Activated naive CD4-positive, alpha-beta T cell treated with anti-CD3 and anti-CD28 coated beads, Interleukin-2, amount 50 U/mL, for 16 hours (primary cell): ENCODE results near the gene BEND6.
"Not testable (repeated sequence)": the region's sequence is repeated elsewhere in the genome, so short reads cannot be mapped to it uniquely, and the experiment has no call there.

Experiments used
- DNase-seq: peaks from one replicate; pipeline ENCODE4 v3.0.0-alpha.2; 2020

Gene BEND6

DNA sequence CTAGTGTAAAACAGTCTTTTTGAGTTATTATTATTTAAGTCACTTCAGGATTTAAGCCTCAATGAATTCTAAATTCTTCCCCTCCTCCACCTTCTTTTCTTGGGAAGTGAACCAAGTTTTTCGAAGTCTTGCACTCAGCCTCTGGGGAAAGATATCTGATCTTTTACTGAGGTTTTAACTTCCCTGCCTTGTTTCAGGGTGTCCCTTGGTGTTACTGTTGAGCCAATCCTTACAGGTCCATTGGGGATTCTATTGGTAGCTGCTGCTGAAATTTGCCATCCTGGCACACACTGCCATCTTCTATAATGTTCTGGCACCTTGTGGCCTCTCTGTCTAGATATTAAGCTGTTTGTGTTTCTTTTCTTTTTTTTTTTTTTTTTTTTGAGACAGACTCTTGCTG, 31.7 kb downstream of the BEND6 start:
- DNase-seq, result no peak

DNA sequence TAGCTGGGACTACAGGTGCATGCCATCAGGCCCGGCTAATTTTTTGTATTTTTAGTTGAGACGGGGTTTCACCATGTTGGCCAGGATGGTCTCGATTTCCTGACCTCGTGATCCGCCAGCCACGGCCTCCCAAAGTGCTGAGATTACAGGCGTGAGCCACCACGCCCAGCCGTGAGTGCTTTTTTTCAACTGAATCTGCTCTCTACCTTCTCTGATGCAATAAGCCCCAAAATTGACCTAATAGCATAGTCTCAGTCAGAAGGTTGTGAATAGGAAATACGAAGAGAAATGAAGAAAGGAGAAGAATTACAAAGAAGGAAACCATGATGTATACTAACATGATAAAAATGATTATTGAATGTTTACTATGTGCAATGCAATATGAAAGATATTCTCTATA, 33.2 kb downstream of the BEND6 start:
- no peak for DNase-seq

DNA sequence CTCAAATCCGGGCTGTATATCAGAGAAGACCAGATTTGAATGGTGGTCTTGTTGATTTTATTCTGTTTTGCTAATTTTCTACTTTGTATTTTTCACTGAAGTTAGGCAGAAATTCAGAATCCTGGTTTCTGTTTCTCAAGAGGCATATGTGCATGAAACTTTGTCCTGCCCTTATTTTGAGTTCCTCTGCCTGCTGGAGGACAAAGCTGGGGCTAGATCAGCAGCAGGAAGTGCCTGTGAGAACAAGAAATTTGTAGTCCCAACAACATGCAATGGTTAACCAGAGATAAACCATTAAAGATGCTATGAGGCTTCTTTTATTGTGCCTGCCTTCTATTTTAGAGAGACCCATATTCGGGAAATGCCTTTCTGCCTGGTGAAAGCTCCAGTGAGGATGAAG, 37.1 kb downstream of the BEND6 start:
- no peak for DNase-seq

- no peak for DNase-seq
These were observed 37.8 kb downstream of the BEND6 start for GRCh38 chr6:56992703-56993102.

DNA sequence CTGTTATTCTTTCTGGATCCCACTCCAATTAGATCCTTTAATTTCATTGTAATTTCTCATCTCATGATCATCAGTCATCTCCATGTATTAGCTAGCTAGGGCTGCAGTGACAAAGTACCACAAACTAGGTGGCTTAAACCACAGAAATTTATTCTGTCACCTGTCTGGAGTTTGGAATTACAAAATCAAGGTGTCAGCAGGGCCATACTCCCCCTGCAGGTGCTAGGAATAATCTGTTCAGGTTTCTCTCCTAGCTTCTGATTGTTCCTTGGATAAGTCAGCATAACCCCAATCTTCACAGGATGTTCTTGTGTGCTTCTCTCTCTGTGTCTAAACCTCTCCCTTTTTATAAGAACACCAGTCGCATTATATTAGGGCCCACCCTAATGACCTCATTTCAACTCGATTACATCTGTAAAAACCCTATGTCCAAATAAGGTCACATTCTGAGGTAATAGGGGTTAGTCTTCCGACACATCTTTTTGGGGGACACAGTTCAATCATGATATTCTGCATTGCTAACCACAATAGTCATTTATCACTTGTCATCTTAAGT, 40.5 kb downstream of the BEND6 start:
- DNase-seq, result no peak

- DNase-seq, result no peak
These were observed 41.5 kb downstream of the BEND6 start for GRCh38 chr6:56996401-56996800.

DNA sequence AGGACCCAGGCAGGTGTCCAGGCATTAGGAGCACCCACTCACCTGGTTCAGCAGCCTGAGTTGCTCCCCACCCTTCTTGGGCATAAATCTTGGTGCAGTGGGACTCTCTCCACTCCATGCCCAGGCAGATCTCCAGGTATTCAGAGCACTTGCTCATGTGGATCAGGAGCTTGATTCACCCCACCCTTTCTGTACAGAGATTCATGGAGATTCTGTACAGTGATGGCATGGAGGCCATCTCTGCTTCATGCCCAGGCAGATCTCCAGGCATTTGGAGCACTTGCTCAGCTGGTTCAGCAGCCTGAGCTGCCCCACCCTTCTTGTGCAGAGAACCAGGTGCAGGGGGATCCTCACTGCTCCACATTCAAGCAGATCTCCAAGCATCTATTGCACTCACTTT, 44.1 kb downstream of the BEND6 start:
- no peak for DNase-seq

DNA sequence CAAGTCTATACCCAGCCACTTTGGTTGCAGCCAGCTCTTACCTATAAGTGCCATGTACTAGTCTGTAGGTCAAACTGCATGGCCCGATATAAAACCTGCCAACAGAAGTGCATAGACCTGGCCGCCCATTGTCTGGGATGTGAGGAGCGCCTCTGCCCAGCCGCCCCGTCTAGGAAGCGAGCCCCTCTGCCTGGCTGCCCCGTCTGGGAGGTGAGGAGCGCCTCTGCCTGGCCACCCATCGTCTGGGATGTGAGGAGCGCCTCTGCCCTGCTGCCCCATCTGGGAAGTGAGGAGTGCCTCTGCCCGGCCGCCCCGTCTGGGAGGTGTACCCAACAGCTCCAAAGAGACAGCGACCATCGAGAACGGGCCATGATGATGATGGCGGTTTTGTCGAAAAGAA, 44.8 kb downstream of the BEND6 start:
- not testable (repeated sequence) for DNase-seq

DNA sequence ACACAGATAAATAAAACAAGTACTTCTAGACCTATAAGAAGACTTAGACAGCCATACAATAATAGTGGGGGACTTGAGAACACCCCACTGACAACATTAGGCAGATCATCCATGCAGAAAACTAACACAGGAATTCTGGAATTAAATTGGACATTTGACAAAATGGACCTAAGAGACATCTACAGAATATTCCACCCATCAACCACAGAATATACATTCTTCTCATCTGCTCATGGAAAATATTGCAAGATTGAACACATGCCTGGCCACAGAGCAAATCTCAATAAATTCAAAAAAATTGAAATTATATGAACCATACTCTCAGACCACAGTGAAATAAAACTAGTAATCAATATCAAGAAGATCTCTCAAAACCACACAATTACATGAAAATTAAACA, 47.3 kb downstream of the BEND6 start:
- no peak for DNase-seq

- no peak for DNase-seq
These were observed 49.4 kb downstream of the BEND6 start for GRCh38 chr6:57004292-57004691.

DNA sequence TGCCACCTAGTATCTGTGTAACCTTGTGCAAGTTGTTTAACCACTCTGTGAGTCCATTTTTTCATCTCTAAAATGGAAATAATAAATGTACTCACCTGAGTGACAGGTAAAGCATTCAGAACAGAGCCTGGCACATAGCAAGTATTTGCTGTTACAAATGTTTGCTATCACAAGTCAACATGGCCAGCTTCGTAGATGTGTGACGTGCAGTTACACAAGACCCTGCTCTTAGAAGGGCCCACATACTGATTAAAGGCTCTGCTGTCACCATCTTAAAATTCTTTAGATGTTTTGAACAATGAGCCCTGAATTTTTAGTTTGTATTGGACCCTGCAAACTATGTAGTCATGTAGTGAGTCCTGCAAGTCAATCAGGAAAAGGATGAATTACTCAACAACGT, 51.2 kb downstream of the BEND6 start:
- no peak for DNase-seq

DNA sequence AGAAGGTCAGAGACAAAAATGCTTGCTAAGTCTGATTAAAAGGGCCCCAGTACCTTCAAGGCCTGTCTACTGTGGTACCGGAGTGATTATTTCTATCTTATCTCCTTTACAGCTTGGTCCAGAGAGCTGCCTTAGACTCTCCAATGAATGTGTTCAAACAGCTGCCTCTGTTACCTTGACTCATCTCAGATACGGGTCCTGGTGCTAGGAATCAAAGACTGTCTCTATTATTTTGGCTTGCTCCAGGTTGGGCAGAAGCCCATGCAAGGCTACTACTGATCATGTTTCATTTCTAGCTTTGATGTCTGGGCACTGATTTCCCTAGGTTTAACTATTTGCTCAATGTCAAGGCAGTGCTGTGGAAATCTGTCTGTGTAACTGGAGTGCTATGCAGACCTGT, 53.2 kb downstream of the BEND6 start:
- DNase-seq, result not testable (repeated sequence)

GRCh38 chr6:57013521-57013926, 58.6 kb downstream of the BEND6 start:
- DNase-seq, result no peak

GRCh38 chr6:57017069-57017468, 62.2 kb downstream of the BEND6 start:
- DNase-seq, result no peak

DNA sequence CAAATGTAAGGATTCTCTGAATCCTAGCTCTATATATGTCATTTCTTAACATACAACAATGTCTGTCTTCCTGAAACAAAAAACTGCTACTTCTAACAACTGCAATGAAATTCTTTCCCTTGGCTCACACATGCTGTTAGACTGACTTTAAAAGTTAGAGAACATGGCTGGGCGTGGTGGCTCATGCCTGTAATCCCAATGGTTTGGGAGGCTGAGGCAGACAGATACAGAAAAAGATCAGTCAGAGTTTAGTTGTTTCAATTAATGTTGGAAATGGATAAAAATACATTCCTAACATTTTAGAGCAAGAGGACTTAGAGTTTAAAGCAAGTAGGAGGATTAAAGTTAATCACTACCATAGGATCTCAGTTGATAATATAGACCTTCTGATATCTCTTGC, 62.9 kb downstream of the BEND6 start:
- no peak for DNase-seq

- DNase-seq, result no peak
These were observed 64.5 kb downstream of the BEND6 start for GRCh38 chr6:57019434-57019833.

DNA sequence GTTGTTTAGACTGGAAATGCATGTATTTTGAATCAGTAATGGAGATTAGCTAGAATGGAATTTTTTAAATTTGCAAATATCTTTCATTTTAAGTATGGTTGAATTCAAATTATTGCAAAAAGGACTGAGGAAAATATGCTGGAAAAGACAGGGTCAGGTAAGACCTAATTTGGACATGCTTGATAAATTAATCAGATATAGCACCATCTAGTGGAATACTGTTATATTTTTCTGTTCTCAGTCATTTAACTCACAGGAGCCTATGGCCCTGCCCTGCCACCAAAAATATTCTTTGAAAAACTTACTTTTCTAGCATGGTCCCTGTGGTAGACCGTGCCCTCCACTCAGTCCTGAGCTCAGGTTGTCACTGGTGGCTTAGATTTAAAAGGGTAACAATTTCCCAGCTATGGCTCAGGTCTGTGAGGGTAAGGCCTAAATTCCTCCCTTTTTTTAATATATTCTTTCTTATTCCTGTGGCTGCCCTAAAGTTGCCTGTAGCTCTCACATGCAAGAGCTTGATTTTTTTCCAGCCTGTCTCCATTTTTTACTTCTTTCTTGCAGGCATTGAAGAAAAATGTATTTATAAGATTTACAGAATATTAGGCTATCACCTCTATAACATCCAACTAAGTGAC, 66.3 kb downstream of the BEND6 start:
- no peak for DNase-seq

DNA sequence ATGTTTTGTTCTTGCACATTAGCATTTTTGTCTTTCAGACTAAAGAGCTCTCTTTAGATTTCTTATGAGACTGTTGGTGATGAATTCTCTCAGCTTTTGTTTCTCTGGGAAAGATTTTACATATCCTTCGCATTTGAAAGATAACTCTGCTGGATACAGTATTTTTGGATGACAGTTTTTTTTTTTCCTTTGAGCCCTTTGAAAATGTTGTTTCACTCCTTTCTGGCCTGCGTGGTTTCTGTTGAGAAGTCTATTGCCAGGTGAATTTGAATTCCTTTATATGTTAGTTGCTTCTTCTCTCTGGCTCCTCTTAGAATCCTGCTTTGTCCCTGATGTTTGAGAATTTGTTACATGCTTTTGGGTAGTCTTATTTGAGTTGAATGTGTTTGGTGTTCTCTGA, 69.4 kb downstream of the BEND6 start:
- no peak for DNase-seq

DNA sequence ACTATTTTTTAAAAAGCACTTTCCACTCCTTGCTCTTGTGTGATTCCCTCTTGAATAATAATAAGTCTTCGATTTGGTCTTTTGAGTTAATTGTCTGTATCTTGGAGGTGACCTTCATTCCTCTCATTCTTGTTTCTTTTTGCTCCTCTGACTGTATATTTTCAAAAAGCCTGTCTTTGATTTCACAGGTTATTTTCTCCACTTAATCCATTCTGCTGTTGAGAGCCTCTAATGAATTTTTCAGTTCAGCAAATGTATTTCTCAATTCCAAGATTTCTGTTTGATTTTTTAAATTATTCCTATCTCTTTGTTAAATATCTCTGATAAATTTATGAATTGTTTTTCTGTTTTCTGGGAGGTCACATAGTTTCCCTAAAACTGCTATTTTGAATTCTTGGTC, 69.9 kb downstream of the BEND6 start:
- no peak for DNase-seq

DNA sequence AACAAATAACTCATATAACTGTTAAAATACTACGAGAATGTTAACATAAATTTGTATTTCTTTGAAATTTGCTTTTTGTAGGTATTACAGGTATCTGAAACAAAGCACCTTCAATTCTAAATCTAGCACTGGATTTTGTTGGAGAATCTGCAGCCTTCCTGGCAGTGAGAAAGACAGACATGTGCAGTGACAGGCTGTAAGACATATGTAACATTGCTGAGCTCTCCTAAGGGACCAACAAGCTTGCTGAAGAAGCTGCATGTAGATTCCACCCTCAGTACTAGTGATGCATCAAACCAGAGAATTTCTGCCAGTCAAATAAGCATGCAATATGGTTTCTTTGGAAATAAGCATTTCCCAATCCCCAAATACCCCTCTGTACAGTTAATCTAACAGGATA, 71.1 kb downstream of the BEND6 start:
- no peak for DNase-seq

GRCh38 chr6:57027301-57027700, 72.4 kb downstream of the BEND6 start:
- DNase-seq, result no peak

GRCh38 chr6:57029213-57029612, 74.3 kb downstream of the BEND6 start:
- DNase-seq, result no peak

DNA sequence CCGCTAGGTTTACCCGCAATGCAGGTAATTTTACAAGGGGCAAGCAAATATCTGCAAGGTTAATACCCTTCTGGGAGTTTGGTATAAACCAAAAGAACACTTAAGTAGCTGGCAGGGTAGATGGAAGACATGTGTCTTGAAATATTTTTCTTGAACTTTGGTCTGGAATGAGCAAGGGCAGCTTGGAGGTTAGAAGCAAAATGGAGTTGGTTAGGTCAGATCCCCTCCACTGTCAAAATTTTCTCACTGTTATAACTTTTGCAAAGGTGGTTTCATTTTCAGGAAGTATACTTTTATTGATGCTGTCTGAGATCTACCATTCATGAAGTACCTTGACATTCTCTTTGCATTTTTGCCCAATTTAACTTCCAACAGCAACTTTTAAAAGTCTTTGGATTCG, 78.3 kb downstream of the BEND6 start:
- DNase-seq, result no peak

- DNase-seq, result no peak
These were observed 80.6 kb downstream of the BEND6 start for GRCh38 chr6:57035549-57035948.

DNA sequence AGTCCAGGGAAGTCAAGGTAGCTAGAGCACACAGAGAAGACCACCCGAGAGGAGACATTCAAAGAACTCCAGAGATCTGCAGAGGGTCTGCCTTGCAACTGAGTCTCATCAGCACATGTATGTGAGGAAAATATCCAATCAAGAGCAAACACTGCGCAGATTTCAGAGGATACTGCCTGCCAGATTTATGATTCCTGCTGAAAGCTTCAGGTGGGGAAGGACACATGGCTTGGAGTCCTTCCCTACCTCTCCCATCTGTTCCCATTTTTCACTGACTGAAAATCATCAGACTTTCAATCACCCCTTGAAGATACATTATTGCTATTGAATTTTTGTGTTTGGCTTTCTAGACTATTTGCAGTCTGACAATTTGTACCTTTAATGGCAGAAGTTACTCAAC, 84.0 kb downstream of the BEND6 start:
- no peak for DNase-seq
